ENCODE measurements around the gene MRPS23. TPM values are rescaled to one million over a fixed set of nuclear protein-coding genes. Genes with fewer than 3 reads are reported as not detected.

The MRPS23 gene
- total and polyA plus RNA-seq, 2 of the 8 experiments (the other 6 are each of a cell fraction or from before 2014, with no cell fraction given) = 38.6 to 60.4 TPM

DNA sequence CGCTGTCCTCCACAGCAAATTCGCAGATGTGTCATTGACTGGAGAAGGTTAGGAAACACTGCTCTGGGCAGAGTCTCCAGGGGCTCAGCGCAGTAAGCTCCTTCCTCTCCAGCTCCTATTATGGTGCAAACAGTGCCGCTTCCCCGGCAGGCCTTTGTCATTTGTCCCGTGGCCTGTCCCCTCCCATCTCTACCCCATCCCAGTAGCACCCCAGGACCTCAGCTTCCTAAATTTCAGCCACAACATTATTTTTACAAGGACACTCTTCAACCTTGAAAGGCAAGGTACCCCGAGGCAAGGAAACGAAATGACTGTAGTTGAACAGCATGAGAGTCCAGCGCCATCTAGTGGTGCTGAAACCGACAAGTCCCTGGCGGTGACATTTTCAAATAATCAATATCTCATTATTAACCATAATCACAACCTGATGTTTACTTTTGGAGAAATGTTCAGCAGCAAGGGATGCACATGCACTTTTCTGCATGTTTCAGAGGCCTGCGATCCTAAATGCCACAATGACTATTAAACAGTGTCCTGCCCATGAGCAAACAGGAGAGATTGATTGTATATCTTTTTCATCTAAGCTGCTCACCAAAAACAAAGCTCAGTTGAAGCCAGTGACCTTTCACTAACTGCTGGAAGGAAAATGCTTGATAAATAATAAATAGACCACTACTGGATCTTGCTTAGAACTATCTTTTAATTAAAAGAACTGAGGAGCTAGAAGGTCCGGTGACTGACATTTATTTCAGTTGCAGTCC, 16.5 kb downstream of the MRPS23 start:
- Histone ChIP-seq H2BK12ac (ENCODE audit: low read depth, low read length) (0 out of 2 replicates have a peak overlapping the region, but pooled peaks have one; percentile 18), H3K79me1 (ENCODE audit: low read depth, low read length) (no peaks in the 10 kb centered on the region), H3K36me3 (ENCODE audit: control insufficient read depth in 2 of 4, insufficient read depth in 4 of 4, low read length in 3 of 4) (peaks cover 0 to under 1% (median under 1%) of the 10 kb centered on the region in 4 experiments; a peak in 3 of 8 replicates), H4K91ac (replicated peaks; ENCODE audit: insufficient read length, low read length) (no peak overlapping the region), H2BK5ac (ENCODE audit: low read depth, low read length) (no peak overlapping the region), H3K14ac (ENCODE audit: insufficient read length) (no peak overlapping the region), H2AK5ac (ENCODE audit: low read depth, low read length) (no peak overlapping the region), H3K23ac (ENCODE audit: insufficient read length) (no peak overlapping the region), H3K4me3 (ENCODE audit: extremely low read depth in 1 of 4, insufficient read depth in 2 of 4, low read depth in 3 of 4, low read length in 4 of 4) (peak overlapping the region in 3 of 4 experiments; percentile 31 to 52 (median 42); a peak in 6 of 8 replicates), H2BK120ac (replicated peaks; ENCODE audit: low read depth, low read length) (no peak overlapping the region), H2BK15ac (ENCODE audit: low read length) (no peak overlapping the region; the same call in 1 of the 2 replicates), H4K8ac (ENCODE audit: extremely low read depth, insufficient read depth, low read length) (no peak overlapping the region), H3K9ac (replicated peaks in 1 of 4; ENCODE audit: extremely low read depth in 1 of 4, low read depth in 3 of 4, low read length in 3 of 4) (no peak overlapping the region), H2BK20ac (ENCODE audit: low read length) (no peak overlapping the region; the same call in 1 of the 2 replicates), H3K23me2 (ENCODE audit: low read depth, low read length) (peaks cover 6% of the 10 kb centered on the region), H3K27ac (ENCODE audit: low read depth, low read length) (no peak overlapping the region), H4K5ac (ENCODE audit: insufficient read length, low read depth, low read length) (no peak overlapping the region), H3K4me1 (replicated peaks in 1 of 4; ENCODE audit: control insufficient read depth in 3 of 4, insufficient read depth in 4 of 4, low read length in 3 of 4) (peaks cover 5 to 14% (median 7%) of the 10 kb centered on the region in 4 experiments), H3K9me3 (ENCODE audit: insufficient read depth in 2 of 2, low read depth in 1 of 2, low read length in 1 of 2) (no peaks in the 10 kb centered on the region), H2AFZ (ENCODE audit: low read length) (peak overlapping the region; percentile 26; the same call in 1 of the 2 replicates), H3K4me2 (ENCODE audit: insufficient read depth in 1 of 2, low read depth in 2 of 2, low read length in 2 of 2) (peak overlapping the region; percentile 34 to 82), H3K56ac (replicated peaks; ENCODE audit: insufficient read length, low read depth, low read length) (no peak overlapping the region), H4K20me1 (replicated peaks in 1 of 2; ENCODE audit: control insufficient read depth in 1 of 2, insufficient read depth in 2 of 2, low read length in 2 of 2) (peaks cover 0 to 2% of the 10 kb centered on the region in 2 experiments), H3K4ac (replicated peaks; ENCODE audit: insufficient read length, low read depth, low read length) (no peak overlapping the region), H3K79me2 (ENCODE audit: control insufficient read depth in 1 of 2, insufficient read depth in 2 of 2, low read length in 2 of 2) (no peaks in the 10 kb centered on the region), H3K27me3 (replicated peaks in 1 of 4; ENCODE audit: control insufficient read depth in 3 of 4, extremely low read depth in 1 of 4, insufficient read depth in 3 of 4, low read length in 3 of 4) (no peaks in the 10 kb centered on the region), H3K18ac (ENCODE audit: extremely low read depth, low read length) (no peak overlapping the region)
- ChIA-PET POLR2A (ENCODE audit: partially characterized antibody) (interaction anchor here (1.0 to 1.4 kb wide), 4 partner anchors 8 to 163 kb away, joined by 3 to 5 read pairs (median 4); no protein-coding TSS in a partner anchor), CTCF (ENCODE audit: partially characterized antibody) (interaction anchor here (0.5 to 5.6 kb wide), 75 partner anchors 9 to 711 kb away, joined by 3 to 49 read pairs (median 4); partner anchors contain the start of gene MRPS23)
- DNase-seq (ENCODE audit: low read depth in 1 of 2, low spot score in 2 of 2) (peak; percentile 13 to 74), FAIRE-seq (peak; percentile 81)
- WGBS, 2 experiments (ENCODE audit: extremely low coverage in 1 of 2, insufficient coverage in 1 of 2, insufficient read length in 1 of 2, insufficient replicate concordance in 2 of 2, low coverage in 1 of 2, low lambda C conversion rate in 2 of 2, missing lambda C conversion rate in 1 of 2) = 9% methylated on average over 13 of the region's 13 CpGs; no CpG with 5 or more reads in 1 of the 2 experiments
- TF ChIP-seq SIN3A (conservative IDR thresholded peaks at IDR 0.05 in 1 of 2, IDR thresholded peaks at IDR 0.05 in 1 of 2; ENCODE audit: low read depth in 1 of 2, low read length in 2 of 2) = 0 out of 4 replicates have a peak, but pooled peaks of 1 of the 2 experiments have one; percentile 43
- TF ChIP-seq SP4 (IDR thresholded peaks at IDR 0.05; ENCODE audit: low read length) = no peak
- no peak for TF ChIP-seq TBP (IDR thresholded peaks at IDR 0.05; ENCODE audit: low read depth, low read length)
- TF ChIP-seq KDM4A (IDR thresholded peaks at IDR 0.05; ENCODE audit: low read depth, low read length, severe bottlenecking) = no peak
- TF ChIP-seq, protein P1, sequence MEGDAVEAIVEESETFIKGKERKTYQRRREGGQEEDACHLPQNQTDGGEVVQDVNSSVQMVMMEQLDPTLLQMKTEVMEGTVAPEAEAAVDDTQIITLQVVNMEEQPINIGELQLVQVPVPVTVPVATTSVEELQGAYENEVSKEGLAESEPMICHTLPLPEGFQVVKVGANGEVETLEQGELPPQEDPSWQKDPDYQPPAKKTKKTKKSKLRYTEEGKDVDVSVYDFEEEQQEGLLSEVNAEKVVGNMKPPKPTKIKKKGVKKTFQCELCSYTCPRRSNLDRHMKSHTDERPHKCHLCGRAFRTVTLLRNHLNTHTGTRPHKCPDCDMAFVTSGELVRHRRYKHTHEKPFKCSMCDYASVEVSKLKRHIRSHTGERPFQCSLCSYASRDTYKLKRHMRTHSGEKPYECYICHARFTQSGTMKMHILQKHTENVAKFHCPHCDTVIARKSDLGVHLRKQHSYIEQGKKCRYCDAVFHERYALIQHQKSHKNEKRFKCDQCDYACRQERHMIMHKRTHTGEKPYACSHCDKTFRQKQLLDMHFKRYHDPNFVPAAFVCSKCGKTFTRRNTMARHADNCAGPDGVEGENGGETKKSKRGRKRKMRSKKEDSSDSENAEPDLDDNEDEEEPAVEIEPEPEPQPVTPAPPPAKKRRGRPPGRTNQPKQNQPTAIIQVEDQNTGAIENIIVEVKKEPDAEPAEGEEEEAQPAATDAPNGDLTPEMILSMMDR (IDR thresholded peaks at IDR 0.05; ENCODE audit: control extremely low read depth in 1 of 3, insufficient read depth in 1 of 3, low read depth in 1 of 3, low read length in 3 of 3) = peak; percentile 78 to 96 (median 87)
- TF ChIP-seq RAD21 (IDR thresholded peaks at IDR 0.05 in 1 of 2, conservative IDR thresholded peaks at IDR 0.05 in 1 of 2; ENCODE audit: low read depth in 2 of 2, low read length in 2 of 2) = peak; percentile 77 to 83
- TF ChIP-seq NANOG (IDR thresholded peaks at IDR 0.05; ENCODE audit: insufficient read depth, low read depth, low read length, poor library complexity, severe bottlenecking) = no peak
